Amygdala (tissue), 56 donors: ENCODE data around the gene SNAPC2.
"Not testable (repeated sequence)": the region's sequence is repeated elsewhere in the genome, so short reads cannot be mapped to it uniquely, and the experiment has no call there.

Source experiments
- DNase-seq, 56 donors: peaks; one replicate each; lab custom pipeline; 2025; lab: John Stamatoyannopoulos, UW

SNAPC2 gene

GRCh38 chr19:7907544-7907943 is 12.6 kb upstream of the SNAPC2 start:
- no peak for DNase-seq

GRCh38 chr19:7908078-7908699 is 11.9 kb upstream of the SNAPC2 start:
- no peak for DNase-seq

- DNase-seq = no peak
Observed at GRCh38 chr19:7908742-7909461, 11.2 kb upstream of the SNAPC2 start.

GRCh38 chr19:7909471-7910067 is 10.6 kb upstream of the SNAPC2 start:
- DNase-seq = no peak

GRCh38 chr19:7910321-7911161 is 9.6 kb upstream of the SNAPC2 start:
- DNase-seq = no peak

GRCh38 chr19:7911508-7912143 is 8.5 kb upstream of the SNAPC2 start:
- DNase-seq = no peak

GRCh38 chr19:7912144-7912696 is 7.9 kb upstream of the SNAPC2 start:
- DNase-seq = no peak

GRCh38 chr19:7912697-7913564 is 7.2 kb upstream of the SNAPC2 start:
- no peak for DNase-seq

DNA sequence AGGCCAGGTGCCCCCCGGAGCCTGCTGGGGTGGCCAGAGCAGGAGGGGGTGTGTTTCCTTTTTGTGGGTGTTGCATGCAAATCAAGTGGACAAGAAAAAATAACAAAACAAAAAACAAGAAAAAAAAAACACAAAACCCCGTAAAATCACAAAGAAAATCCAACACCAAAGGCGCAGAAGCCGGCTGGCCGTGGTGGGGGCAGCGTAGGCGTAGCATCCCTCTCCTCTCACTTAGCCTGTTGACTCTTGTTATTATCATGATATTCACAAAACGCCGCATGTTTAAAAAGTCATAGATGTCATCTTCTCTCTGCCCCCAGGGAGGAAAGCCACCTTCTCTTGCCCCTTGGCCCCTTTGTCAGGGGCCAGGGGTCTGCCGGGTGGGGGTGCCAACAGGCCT is 6.5 kb upstream of the SNAPC2 start:
- DNase-seq = no peak

DNA sequence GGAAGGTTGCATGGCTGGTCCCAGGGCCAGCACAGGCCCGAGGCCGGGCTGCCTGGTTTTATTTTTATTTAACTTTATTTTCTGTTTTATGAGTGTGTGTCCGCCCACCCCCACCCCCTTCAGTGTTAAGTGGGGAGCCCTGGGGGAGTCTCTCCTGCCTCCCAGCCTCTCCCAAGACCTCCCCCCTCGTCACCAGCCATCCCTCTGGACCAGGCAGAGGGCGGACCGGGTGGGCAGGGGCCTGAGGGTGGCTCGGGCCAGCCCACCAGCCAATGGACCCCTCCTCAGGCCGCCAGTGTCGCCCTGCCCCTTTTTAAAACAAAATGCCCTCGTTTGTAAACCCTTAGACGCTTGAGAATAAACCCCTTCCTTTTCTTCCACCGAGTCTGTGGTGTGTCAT is 6.0 kb upstream of the SNAPC2 start:
- DNase-seq = no peak

- no peak for DNase-seq
Observed at GRCh38 chr19:7914598-7915045, 5.5 kb upstream of the SNAPC2 start, which contains the start of gene TGFBR3L. Gene TGFBR3L (plus strand): TSS chr19:7914830.

DNA sequence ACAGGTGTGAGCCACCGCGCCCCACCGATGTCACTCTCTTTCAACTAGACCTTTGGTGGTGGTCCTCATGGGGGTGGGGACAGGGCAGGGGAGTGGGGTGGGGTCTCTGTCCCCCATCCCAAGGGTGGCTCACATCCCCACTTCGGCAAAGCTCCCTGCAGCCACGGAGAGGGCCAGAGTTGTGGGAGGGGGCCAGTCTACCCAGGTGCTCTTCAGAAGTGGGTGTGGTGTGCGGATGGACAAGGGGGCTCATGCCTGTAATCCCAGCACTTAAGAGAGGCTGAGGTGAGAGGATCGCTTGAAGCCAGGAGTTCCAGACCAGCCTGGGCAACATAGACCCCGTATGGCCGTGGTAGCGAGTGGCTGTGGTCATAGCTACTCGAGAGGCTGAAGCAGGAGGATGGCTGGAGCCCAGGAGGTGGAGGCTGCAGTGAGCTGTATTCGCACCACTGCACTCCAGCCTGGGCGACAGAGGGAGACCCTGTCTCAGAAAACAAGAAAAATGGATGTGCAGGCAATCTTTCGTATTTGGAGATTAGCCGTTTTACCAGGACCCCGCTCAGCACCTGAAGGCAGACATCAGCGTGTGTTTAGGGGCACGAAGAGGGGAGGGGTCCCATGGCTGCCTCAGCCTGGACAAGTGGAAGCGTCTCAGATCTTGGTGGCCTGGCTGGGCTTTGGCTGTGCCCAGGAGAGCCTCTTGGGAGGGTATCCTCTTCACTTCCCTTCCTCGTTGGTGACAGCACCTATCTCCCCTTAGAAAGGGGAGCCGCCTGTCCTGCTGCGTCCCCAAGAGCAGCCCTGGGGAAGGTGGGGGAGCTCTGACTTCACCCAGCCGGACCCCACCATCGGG is 4.7 kb upstream of the SNAPC2 start:
- DNase-seq = no peak

DNA sequence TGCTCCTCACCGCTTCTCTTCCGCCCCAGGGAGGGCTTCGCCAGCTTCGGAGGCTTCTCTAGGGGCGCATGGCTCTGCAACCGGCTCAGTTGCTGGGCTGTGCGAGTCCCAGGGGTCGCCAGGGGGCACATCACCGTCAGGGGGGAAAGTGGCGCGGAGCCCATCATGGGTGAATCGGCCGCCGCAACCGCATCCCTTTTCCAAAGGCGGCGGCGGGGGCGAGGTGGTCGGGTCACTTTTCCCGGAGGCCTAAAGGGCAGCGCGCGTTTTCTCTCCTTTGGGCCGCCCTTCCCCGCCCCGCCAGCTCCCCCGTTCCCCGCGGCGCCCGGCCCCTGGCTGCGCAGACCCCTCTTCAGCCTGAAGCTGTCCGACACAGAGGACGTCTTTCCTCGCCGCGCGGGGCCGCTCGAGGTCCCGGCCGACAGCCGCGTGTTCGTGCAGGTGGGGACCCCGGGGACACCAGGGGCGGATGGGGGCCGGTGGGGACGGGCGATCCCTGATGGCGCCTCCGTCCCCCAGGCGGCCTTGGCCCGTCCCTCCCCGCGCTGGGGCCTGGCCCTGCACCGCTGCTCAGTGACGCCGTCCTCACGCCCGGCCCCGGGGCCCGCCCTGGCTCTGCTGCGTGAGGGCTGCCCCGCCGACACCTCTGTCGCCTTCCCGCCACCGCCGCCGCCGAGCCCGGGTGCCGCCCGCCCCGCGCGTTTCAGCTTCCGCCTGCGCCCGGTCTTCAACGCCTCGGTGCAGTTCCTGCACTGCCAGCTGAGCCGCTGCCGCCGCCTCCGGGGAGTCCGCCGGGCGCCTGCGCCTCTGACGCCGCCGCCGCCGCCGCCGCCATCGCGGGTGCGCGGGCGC is 3.8 kb upstream of the SNAPC2 start:
- peak in 5 of 56 donors; percentile 6 to 52 (median 31) for DNase-seq

DNA sequence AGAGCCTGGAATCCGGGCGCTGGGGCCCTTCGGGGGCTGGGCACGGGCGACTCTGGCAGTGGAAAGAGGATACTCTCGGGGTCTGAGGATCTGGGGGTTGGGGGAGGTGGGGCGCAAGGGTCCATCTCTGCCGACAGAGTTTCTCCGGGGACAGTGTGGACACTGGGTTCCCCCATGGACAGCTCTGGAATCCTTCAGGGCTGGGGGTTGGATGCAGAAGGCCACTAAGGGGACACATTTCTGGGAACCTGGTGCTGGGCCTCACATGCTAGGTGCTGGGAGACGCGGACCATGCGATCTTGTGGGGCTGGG is 3.2 kb upstream of the SNAPC2 start:
- DNase-seq = peak in 3 of 56 donors; percentile 13 to 52 (median 38)

- peak in 21 of 56 donors; percentile 6 to 59 (median 25) for DNase-seq
Observed at GRCh38 chr19:7917267-7918061, 2.7 kb upstream of the SNAPC2 start.

DNA sequence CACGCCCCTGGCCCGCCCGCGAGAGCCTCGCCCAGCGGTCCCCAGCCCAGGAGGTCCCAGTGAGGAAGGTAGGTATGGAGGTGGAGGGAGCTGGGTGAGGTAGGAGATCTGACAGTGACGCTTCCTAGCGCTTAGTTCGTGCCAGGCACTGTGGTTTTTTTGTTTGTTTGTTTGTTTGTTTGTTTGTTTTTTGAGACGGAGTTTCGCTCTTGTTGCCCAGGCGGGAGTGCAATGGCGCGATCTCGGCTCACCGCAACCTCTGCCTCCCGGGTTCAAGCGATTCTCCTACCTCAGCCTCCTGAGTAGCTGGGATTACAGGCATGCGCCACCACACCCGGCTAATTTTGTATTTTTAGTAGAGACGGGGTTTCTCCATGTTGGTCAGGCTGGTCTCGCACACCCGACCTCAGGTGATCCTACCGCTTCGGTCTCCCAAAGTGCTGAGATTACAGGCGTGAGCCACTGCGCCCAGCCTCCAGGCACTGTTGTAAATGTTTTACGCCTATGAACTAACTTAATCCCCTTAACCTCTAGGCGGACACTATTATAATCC is 2.0 kb upstream of the SNAPC2 start:
- not testable (repeated sequence) for DNase-seq
